HG03159 (cell line): ENCODE measurements around the gene PEX11B.

Source experiments
- ATAC-seq: cut with Tn5 transposase; IDR thresholded peaks from one replicate; pipeline ENCODE4 v1.9.1; 2021; ENCODE audit warnings: mild to moderate bottlenecking, moderate library complexity; ENCODE audit not compliant: unreplicated experiment

PEX11B gene

GRCh38 chr1:145918144-145918991 lies at the start of gene PEX11B:
Gene PEX11B (minus strand): TSS chr1:145918717. CDS start chr1:145918688, 29 bp downstream.
- peak; percentile 82 for ATAC-seq

GRCh38 chr1:145967288-145967687 lies 48.8 kb upstream of the PEX11B start:
- ATAC-seq = no peak

GRCh38 chr1:145965119-145965744 lies 46.7 kb upstream of the PEX11B start:
- no peak for ATAC-seq

- ATAC-seq = peak; percentile 92
Observed at GRCh38 chr1:145964328-145965118, 46.0 kb upstream of the PEX11B start, which contains the start of the genes ANKRD34A and POLR3GL. Gene ANKRD34A (minus strand): TSS chr1:145964575. CDS start chr1:145961759, 2,816 bp downstream. Gene POLR3GL (plus strand): TSS chr1:145964690. CDS start chr1:145974866, 10,176 bp downstream.

GRCh38 chr1:145963265-145964019 lies 44.9 kb upstream of the PEX11B start:
- no peak for ATAC-seq

GRCh38 chr1:145962157-145963102 lies 43.9 kb upstream of the PEX11B start:
- ATAC-seq = no peak

GRCh38 chr1:145961425-145962156 lies 43.1 kb upstream of the PEX11B start:
- no peak for ATAC-seq

- no peak for ATAC-seq
Observed at GRCh38 chr1:145961109-145961424, 42.5 kb upstream of the PEX11B start.

GRCh38 chr1:145960468-145961108 lies 42.1 kb upstream of the PEX11B start:
- no peak for ATAC-seq

GRCh38 chr1:145959957-145960467 lies 41.5 kb upstream of the PEX11B start:
- no peak for ATAC-seq

GRCh38 chr1:145959333-145959732 lies 40.8 kb upstream of the PEX11B start:
- ATAC-seq = no peak

- ATAC-seq = no peak
Observed at GRCh38 chr1:145958734-145959133, 40.2 kb upstream of the PEX11B start.

- peak; percentile 85 for ATAC-seq
Observed at GRCh38 chr1:145957443-145958319, 39.2 kb upstream of the PEX11B start, which contains the start of gene LIX1L. Gene LIX1L (minus strand): TSS chr1:145958017. CDS start chr1:145957927, 90 bp downstream.

GRCh38 chr1:145956781-145957442 lies 38.4 kb upstream of the PEX11B start:
- no peak for ATAC-seq

- no peak for ATAC-seq
Observed at GRCh38 chr1:145956361-145956760, 37.8 kb upstream of the PEX11B start.

GRCh38 chr1:145955436-145955835 lies 36.9 kb upstream of the PEX11B start:
- no peak for ATAC-seq

- no peak for ATAC-seq
Observed at GRCh38 chr1:145953861-145954260, 35.3 kb upstream of the PEX11B start.
